HG02642 (cell line): ENCODE measurements around the gene TACR2.

Experiments used
- ATAC-seq: cut with Tn5 transposase; IDR thresholded peaks from one replicate; pipeline ENCODE4 v1.9.1; 2021; ENCODE audit warnings: mild to moderate bottlenecking; ENCODE audit not compliant: unreplicated experiment, poor library complexity

TACR2 gene

GRCh38 chr10:69406302-69406811 is 10.4 kb downstream of the TACR2 start:
- ATAC-seq: no peak

DNA sequence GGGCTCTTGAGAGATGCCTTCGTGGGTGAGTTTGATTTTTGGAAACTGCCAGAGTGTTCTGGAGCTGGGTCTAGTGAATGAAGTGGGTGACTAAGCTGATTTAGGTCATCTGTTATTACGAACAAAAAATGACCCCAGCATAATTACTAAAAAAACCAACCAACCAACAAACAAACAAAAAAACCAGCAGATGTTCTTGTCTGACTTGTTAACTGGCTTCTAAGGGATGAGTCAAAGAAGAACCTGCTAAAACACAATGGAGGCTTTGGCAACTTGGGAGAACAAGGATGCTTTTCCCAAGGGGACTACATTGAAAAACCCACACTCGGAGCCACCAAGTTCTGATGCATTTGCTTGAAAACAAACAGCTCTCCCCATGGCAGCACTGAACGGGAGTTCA is 11.5 kb downstream of the TACR2 start:
- ATAC-seq: no peak

- ATAC-seq: no peak
These were observed 11.9 kb downstream of the TACR2 start for GRCh38 chr10:69404786-69405185.

DNA sequence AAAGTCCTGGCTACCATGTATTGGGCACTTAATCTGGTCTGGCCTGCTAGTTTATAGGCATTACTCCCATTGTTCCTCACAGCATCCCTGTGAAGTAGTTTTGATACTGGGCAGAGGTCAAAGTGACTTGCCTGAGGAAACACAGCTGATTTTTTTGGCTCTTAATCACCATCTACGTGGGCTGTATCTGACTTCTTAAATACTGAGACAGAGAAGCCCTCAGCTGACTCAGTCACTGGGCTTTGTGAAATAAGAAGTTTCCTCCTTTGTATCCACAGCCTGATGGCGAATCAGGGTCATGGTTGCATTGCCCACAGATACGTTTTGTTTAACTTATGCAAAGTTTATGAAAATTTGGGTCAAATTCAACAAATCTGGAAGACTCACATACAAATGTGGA is 13.2 kb downstream of the TACR2 start:
- ATAC-seq: no peak

- ATAC-seq: no peak
These were observed 13.7 kb downstream of the TACR2 start for GRCh38 chr10:69403066-69403465.

GRCh38 chr10:69402386-69402785 is 14.3 kb downstream of the TACR2 start:
- ATAC-seq: no peak

- no peak for ATAC-seq
These were observed 15.3 kb downstream of the TACR2 start for GRCh38 chr10:69401416-69401815.

DNA sequence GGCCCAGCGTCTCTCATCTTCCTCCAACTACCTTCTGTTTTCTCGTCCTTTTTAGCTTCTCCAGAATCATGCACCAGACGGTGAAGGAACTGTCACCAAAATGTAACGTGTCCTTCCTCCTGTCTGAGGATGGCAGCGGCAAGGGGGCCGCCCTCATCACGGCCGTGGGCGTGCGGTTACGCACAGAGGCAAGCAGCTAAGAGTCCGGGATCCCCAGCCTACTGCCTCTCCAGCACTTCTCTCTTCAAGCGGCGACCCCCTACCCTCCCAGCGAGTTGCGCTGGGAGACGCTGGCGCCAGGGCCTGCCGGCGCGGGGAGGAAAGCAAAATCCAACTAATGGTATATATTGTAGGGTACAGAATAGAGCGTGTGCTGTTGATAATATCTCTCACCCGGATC is 15.8 kb downstream of the TACR2 start:
- no peak for ATAC-seq

DNA sequence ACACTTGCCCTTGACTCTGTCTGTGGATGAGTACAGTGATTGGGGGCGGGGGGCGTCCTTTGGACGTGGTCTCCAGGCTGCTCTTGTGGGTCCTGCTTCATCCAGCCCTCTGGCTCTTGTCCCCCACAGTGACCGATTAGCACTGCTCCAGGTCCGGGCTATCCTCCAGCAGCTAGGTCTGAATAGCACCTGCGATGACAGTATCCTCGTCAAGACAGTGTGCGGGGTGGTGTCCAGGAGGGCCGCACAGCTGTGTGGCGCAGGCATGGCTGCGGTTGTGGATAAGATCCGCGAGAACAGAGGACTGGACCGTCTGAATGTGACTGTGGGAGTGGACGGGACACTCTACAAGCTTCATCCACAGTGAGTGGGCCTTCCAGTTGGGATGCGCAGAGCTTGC is 18.3 kb downstream of the TACR2 start:
- ATAC-seq: no peak

- ATAC-seq: no peak
These were observed 18.7 kb downstream of the TACR2 start for GRCh38 chr10:69397972-69398371.

GRCh38 chr10:69394020-69394419 is 22.7 kb downstream of the TACR2 start:
- no peak for ATAC-seq

GRCh38 chr10:69392481-69393000 is 24.2 kb downstream of the TACR2 start:
- peak; percentile 92 for ATAC-seq

- ATAC-seq: no peak
These were observed 25.6 kb downstream of the TACR2 start for GRCh38 chr10:69391158-69391557.

- no peak for ATAC-seq
These were observed 26.8 kb downstream of the TACR2 start for GRCh38 chr10:69389827-69390490.

DNA sequence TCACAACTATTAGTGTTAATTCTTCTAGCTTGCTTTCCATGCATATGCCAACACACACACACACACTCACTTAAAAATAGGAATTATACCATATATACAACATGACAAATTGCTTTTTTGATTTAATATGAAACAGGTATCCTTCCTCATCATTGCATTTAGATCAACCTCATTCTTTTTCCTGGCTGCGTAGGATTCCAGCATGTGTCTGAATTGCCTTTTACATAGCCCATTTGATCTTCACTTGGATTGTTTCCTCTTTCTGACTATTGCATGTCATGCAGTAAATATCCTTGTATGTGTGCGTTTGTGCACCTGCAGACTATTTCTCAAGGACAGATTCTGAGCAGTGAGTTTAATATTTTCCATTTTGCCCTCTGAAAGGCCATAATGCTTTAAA is 28.2 kb downstream of the TACR2 start:
- no peak for ATAC-seq

- no peak for ATAC-seq
These were observed 29.2 kb downstream of the TACR2 start for GRCh38 chr10:69387500-69387899.

DNA sequence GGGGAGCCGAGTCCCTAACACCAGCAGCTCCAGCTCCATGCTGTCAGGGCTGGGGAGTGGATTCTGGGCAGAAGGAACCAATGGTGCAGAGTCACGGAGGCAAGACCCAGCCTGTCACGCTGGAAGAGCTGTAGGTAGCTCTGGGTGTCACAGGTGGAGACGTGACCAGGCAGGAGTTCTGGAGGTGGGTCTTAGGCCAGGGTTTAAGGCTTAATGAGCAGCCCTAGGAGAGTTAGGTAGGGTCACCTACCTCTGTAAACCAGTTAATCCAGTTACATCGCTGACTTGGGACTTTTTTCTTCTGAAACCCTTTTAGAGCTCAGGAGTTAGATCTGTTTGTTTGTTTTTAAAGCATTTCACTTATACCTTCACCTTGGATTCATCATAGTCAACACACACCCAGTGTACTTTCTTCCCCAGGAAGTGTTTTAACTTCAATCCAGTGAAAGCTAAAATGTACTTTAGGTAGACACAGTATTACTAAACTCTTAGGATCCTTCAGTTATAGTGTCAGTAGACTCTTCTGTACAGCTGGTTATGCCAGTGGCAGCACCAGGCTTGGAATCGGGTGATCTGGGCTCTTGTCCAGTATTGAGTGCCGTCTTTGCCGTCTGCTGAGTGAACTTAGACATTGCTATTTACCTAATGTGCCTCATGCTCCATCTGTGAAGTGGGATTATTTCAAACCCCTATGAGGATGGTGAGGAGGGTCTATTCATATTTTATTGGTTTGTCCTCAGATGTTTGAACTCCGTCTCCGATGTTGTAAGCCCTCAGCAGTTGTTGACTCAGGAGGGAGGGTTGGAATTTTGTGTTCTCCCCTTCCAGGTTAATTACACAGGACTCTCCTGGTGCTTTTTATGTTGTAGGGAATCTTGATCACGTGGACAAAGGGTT is 31.0 kb downstream of the TACR2 start:
- ATAC-seq: no peak

DNA sequence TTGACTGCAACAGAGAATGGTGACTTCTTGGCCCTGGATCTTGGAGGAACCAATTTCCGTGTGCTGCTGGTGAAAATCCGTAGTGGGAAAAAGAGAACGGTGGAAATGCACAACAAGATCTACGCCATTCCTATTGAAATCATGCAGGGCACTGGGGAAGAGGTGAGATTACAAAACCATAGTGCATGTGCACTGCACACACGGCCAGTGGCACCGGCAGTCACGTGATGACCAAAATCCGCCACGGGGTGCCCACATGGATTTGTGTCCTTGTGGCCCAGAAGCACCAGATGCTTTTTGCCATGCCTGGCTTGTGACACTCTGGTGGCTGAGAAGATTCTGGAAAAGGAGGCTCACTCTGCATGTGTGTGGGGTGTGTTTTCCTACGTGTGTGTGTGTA is 32.4 kb downstream of the TACR2 start:
- no peak for ATAC-seq

DNA sequence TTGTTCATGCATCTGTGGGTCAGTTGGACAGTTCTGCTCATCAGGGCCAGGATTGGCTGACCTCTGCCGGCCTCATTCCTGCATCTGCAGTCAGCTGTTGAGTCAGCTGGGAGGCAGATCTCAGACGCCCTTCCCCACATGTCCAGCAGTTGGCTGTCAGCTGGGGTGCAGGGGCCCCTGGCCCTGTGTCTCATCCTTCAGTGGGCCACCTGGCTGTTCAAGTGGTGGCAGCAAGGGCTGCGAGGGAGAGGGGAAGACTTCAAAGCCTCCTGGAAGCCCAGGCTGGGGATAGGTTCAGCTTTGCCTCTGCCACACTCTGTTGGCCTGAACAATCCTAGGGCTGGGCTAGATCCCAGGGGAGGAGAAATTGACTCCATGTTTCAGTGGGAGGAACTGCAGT is 33.2 kb downstream of the TACR2 start:
- no peak for ATAC-seq

GRCh38 chr10:69382382-69383117 is 34.2 kb downstream of the TACR2 start:
- no peak for ATAC-seq

DNA sequence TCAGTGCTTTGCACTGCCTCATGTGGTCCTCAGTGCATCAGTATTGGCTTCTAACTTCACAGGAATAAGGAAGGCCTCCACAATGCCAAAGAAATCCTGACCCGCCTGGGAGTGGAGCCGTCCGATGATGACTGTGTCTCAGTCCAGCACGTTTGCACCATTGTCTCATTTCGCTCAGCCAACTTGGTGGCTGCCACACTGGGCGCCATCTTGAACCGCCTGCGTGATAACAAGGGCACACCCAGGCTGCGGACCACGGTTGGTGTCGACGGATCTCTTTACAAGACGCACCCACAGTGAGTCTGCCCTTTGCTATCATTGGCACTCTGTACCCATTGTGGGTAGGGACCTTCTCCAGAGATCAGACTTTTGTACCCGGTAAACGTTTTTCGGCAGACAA is 36.9 kb downstream of the TACR2 start:
- ATAC-seq: no peak
